ENCODE measurements around the gene CHST9. TPM values are rescaled to one million over a fixed set of nuclear protein-coding genes. Genes with fewer than 3 reads are reported as not detected.

Gene CHST9
- total and polyA plus RNA-seq, 2 of the 13 experiments (the other 11 are each of a cell fraction or from before 2014, with no cell fraction given): 3.2 to 9.6 TPM

DNA sequence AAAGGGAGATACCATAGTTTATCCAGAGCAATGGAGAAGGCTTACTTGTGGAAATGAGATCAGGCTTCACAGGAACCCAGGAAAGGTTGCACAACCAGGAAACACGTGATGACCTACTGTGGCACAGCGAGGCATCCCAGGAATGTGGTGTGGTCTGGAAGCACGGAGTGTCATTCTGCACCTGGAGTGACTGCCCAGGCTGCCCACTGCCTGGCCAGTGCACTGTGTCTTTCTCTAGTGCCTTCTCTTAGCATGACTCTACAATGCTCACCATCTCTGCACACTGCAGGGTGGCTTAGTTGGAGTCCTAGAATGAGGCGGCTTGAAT is 48.9 kb downstream of the CHST9 start (continued):
- TF ChIP-seq KLF13 (CRISPR knock-in tag; IDR thresholded peaks at IDR 0.05) (no peak), MED1 (CRISPR knock-in tag; IDR thresholded peaks at IDR 0.05) (peak; percentile 75), ZKSCAN1 (IDR thresholded peaks at IDR 0.05; ENCODE audit: low read length) (peak; percentile 96), ZNF354B (CRISPR knock-in tag; IDR thresholded peaks at IDR 0.05) (no peak), TBX2 (CRISPR knock-in tag; IDR thresholded peaks at IDR 0.05; ENCODE audit: borderline replicate concordance) (peak; percentile 41; the same call in 1 of the 2 replicates), TCF7 (IDR thresholded peaks at IDR 0.05; ENCODE audit: low read depth) (no peak), ELF1 (CRISPR knock-in tag; IDR thresholded peaks at IDR 0.05) (peak; percentile 19; the same call in 1 of the 2 replicates), CEBPB (IDR thresholded peaks at IDR 0.05; ENCODE audit: borderline replicate concordance, low read depth, low read length) (peak; percentile 96), DPF2 (CRISPR knock-in tag; IDR thresholded peaks at IDR 0.05; ENCODE audit: borderline replicate concordance, low read depth) (0 out of 2 replicates have a peak, but pooled peaks have one; percentile 22), GABPB1 (CRISPR knock-in tag; IDR thresholded peaks at IDR 0.05) (peak; percentile 66), ZMYM2 (CRISPR knock-in tag; IDR thresholded peaks at IDR 0.05) (no peak), SMAD3 (CRISPR knock-in tag; IDR thresholded peaks at IDR 0.05) (0 out of 2 replicates have a peak, but pooled peaks have one; percentile 65), ZNF430 (CRISPR knock-in tag; IDR thresholded peaks at IDR 0.05) (no peak), FOXK2 (IDR thresholded peaks at IDR 0.05) (no peak), ZNF644 (CRISPR knock-in tag; IDR thresholded peaks at IDR 0.05; ENCODE audit: low read depth) (peak; percentile 30; the same call in 1 of the 2 replicates), CBX5 (CRISPR knock-in tag; IDR thresholded peaks at IDR 0.05; ENCODE audit: borderline replicate concordance) (0 out of 2 replicates have a peak, but pooled peaks have one; percentile 64)
- TF ChIP-seq, protein P1, sequence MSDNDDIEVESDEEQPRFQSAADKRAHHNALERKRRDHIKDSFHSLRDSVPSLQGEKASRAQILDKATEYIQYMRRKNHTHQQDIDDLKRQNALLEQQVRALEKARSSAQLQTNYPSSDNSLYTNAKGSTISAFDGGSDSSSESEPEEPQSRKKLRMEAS (IDR thresholded peaks at IDR 0.05): 0 out of 2 replicates have a peak, but pooled peaks have one; percentile 58
- TF ChIP-seq, protein P2, sequence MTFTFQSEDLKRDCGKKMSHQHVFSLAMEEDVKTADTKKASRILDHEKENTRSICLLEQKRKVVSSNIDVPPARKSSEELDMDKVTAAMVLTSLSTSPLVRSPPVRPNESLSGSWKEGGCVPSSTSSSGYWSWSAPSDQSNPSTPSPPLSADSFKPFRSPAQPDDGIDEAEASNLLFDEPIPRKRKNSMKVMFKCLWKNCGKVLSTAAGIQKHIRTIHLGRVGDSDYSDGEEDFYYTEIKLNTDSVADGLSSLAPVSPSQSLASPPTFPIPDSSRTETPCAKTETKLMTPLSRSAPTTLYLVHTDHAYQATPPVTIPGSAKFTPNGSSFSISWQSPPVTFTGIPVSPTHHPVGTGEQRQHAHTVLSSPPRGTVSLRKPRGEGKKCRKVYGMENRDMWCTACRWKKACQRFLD (CRISPR knock-in tag; IDR thresholded peaks at IDR 0.05; ENCODE audit: borderline replicate concordance): no peak
- TF ChIP-seq, protein P3, sequence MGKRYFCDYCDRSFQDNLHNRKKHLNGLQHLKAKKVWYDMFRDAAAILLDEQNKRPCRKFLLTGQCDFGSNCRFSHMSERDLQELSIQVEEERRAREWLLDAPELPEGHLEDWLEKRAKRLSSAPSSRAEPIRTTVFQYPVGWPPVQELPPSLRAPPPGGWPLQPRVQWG (CRISPR knock-in tag; IDR thresholded peaks at IDR 0.05; ENCODE audit: borderline replicate concordance, low read depth): no peak
- TF ChIP-seq, protein P4, sequence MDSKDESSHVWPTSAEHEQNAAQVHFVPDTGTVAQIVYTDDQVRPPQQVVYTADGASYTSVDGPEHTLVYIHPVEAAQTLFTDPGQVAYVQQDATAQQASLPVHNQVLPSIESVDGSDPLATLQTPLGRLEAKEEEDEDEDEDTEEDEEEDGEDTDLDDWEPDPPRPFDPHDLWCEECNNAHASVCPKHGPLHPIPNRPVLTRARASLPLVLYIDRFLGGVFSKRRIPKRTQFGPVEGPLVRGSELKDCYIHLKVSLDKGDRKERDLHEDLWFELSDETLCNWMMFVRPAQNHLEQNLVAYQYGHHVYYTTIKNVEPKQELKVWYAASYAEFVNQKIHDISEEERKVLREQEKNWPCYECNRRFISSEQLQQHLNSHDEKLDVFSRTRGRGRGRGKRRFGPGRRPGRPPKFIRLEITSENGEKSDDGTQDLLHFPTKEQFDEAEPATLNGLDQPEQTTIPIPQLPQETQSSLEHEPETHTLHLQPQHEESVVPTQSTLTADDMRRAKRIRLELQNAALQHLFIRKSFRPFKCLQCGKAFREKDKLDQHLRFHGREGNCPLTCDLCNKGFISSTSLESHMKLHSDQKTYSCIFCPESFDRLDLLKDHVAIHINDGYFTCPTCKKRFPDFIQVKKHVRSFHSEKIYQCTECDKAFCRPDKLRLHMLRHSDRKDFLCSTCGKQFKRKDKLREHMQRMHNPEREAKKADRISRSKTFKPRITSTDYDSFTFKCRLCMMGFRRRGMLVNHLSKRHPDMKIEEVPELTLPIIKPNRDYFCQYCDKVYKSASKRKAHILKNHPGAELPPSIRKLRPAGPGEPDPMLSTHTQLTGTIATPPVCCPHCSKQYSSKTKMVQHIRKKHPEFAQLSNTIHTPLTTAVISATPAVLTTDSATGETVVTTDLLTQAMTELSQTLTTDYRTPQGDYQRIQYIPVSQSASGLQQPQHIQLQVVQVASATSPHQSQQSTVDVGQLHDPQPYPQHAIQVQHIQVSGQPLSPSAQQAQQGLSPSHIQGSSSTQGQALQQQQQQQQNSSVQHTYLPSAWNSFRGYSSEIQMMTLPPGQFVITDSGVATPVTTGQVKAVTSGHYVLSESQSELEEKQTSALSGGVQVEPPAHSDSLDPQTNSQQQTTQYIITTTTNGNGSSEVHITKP (CRISPR knock-in tag; IDR thresholded peaks at IDR 0.05; ENCODE audit: low read depth): 0 out of 2 replicates have a peak, but pooled peaks have one; percentile 26
- TF ChIP-seq, protein P5, sequence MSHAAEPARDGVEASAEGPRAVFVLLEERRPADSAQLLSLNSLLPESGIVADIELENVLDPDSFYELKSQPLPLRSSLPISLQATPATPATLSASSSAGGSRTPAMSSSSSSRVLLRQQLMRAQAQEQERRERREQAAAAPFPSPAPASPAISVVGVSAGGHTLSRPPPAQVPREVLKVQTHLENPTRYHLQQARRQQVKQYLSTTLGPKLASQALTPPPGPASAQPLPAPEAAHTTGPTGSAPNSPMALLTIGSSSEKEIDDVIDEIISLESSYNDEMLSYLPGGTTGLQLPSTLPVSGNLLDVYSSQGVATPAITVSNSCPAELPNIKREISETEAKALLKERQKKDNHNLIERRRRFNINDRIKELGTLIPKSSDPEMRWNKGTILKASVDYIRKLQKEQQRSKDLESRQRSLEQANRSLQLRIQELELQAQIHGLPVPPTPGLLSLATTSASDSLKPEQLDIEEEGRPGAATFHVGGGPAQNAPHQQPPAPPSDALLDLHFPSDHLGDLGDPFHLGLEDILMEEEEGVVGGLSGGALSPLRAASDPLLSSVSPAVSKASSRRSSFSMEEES (CRISPR knock-in tag; IDR thresholded peaks at IDR 0.05): peak; percentile 96
- TF ChIP-seq, protein P6, sequence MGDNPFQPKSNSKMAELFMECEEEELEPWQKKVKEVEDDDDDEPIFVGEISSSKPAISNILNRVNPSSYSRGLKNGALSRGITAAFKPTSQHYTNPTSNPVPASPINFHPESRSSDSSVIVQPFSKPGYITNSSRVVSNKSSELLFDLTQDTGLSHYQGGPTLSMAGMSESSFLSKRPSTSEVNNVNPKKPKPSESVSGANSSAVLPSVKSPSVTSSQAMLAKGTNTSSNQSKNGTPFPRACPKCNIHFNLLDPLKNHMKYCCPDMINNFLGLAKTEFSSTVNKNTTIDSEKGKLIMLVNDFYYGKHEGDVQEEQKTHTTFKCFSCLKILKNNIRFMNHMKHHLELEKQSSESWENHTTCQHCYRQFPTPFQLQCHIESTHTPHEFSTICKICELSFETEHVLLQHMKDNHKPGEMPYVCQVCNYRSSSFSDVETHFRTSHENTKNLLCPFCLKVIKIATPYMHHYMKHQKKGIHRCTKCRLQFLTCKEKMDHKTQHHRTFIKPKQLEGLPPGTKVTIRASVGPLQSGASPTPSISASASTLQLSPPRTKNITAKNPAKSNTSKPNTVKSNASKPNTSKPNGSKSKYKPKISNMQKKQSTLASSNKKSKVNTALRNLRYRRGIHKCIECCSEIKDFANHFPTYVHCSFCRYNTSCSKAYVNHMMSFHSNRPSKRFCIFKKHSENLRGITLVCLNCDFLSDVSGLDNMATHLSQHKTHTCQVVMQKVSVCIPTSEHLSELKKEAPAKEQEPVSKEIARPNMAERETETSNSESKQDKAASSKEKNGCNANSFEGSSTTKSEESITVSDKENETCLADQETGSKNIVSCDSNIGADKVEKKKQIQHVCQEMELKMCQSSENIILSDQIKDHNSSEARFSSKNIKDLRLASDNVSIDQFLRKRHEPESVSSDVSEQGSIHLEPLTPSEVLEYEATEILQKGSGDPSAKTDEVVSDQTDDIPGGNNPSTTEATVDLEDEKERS (CRISPR knock-in tag; IDR thresholded peaks at IDR 0.05): no peak
